ENCODE results near the gene ATXN1.
A peak's percentile ranks its signal among the peaks of the same experiment; 100 is the strongest.

DNA sequence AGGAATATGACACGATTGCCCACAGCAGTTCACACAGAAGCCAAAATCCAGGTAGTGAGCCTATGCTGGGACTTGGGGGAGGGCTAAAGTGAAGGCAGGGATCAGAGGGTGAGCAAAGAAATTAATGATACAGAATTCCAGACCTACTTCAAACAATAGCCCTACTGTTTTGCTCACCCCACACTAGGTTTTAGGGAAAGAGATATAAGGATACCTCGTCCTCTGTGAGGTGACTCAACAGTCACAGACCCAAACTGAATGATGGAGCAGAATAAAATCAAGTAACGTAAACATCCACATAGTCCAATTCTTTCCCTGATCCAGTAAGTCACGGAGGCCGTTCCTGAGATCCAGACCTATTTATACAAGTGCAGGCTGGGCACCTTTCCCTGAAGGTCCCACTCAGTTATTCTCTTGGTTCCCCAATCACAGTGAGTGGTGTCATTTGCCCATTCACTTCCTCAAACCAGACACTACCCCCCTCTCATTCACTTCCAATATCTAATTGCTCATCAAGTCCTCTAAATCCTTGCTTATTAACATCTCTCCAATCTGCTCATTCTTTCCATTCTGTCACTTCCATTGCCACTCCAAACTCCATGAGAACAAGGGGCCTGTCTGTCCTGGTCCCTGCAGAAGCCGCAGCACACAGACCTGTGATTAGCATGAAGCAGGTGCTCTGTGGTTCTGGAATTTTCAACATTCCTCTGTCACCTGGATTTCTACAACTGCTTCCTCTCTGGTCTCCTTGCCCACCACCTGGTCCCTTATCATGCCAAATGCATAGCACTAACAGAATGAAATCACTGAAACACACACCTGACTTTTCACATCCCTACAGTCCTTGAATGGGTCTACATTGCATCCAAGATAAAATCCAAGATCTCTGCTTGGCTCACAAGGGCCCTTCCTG is 55.9 kb downstream of the ATXN1 start:
- TF ChIP-seq, protein P1, sequence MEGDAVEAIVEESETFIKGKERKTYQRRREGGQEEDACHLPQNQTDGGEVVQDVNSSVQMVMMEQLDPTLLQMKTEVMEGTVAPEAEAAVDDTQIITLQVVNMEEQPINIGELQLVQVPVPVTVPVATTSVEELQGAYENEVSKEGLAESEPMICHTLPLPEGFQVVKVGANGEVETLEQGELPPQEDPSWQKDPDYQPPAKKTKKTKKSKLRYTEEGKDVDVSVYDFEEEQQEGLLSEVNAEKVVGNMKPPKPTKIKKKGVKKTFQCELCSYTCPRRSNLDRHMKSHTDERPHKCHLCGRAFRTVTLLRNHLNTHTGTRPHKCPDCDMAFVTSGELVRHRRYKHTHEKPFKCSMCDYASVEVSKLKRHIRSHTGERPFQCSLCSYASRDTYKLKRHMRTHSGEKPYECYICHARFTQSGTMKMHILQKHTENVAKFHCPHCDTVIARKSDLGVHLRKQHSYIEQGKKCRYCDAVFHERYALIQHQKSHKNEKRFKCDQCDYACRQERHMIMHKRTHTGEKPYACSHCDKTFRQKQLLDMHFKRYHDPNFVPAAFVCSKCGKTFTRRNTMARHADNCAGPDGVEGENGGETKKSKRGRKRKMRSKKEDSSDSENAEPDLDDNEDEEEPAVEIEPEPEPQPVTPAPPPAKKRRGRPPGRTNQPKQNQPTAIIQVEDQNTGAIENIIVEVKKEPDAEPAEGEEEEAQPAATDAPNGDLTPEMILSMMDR (IDR thresholded peaks at IDR 0.05; ENCODE audit: insufficient read depth, low read length), result no peak
- TF ChIP-seq SPI1 (IDR thresholded peaks at IDR 0.05; ENCODE audit: borderline replicate concordance, low read depth) (peak; percentile 92), GABPA (IDR thresholded peaks at IDR 0.05; ENCODE audit: low read depth) (no peak)

All from HL-60 (cell line).